ENCODE data around the gene SERTAD1. TPM values are rescaled to one million over a fixed set of nuclear protein-coding genes. Genes with fewer than 3 reads are reported as not detected.
A peak's percentile ranks its signal among the peaks of the same experiment; 100 is the strongest.
"Not testable (repeated sequence)": the region's sequence is repeated elsewhere in the genome, so short reads cannot be mapped to it uniquely, and the experiment has no call there.

The SERTAD1 gene
- total RNA-seq, 1 donor from 2014 or later = 3.2 TPM

DNA sequence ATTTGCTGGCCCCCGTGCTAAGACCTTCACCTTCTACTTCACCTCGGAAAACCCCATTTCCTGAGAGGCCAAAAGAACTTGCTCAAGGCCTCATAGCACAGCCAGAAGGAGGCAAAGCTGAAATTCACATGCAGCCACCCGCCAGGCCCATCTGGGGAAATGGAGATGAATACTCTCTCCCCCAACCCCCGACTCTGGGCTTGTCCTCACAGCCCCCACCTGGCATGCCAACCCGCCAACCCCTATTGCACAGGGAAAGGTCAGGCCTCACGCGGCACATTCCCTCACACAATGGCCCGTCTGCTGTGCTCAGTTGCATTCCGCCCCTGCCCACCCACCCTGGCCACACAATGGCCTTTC is 15.8 kb downstream of the SERTAD1 start:
- H3K4me3 Mint-ChIP-seq = no peak overlapping the region
- no peak overlapping the region for H3K27ac Mint-ChIP-seq (ENCODE audit: unreplicated experiment)
- peaks cover 13% of the 10 kb centered on the region for H3K4me1 Mint-ChIP-seq
- DNase-seq (ENCODE audit: low read depth, low spot score) = no peak
- no peaks in the 10 kb centered on the region for H3K9me3 Mint-ChIP-seq
- TF ChIP-seq CTCF (conservative IDR thresholded peaks at IDR 0.05) = no peak
- no peaks in the 10 kb centered on the region for H3K36me3 Mint-ChIP-seq (ENCODE audit: low read depth)
- no peaks in the 10 kb centered on the region for H3K27me3 Mint-ChIP-seq (ENCODE audit: low read depth)

DNA sequence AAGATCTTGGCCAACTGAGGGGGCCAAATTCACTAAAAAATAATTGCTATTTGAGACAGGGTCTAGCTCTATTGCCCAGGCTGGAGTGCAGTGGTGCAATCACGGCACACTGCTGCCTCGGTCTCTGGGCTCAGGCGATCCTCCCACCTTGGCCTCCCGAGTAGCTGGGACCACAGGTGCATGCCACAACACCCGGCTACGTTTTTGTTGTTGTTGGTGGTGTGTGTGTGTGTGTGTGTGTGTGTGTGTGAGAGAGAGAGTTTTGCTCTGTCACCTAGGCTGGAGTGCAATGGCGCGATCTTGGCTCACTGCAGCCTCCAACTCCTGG is 17.2 kb downstream of the SERTAD1 start:
- H3K27me3 Mint-ChIP-seq (ENCODE audit: low read depth) = not testable (repeated sequence)

GRCh38 chr19:40407714-40408597 is 17.8 kb downstream of the SERTAD1 start:
- H3K9me3 Mint-ChIP-seq = no peaks in the 10 kb centered on the region
- TF ChIP-seq CTCF (conservative IDR thresholded peaks at IDR 0.05) = no peak
- H3K4me1 Mint-ChIP-seq = peaks cover 27% of the 10 kb centered on the region
- no peak for DNase-seq (ENCODE audit: low read depth, low spot score)
- H3K27me3 Mint-ChIP-seq (ENCODE audit: low read depth) = no peaks in the 10 kb centered on the region
- H3K36me3 Mint-ChIP-seq (ENCODE audit: low read depth) = no peaks in the 10 kb centered on the region
- H3K4me3 Mint-ChIP-seq = no peak overlapping the region
- no peak overlapping the region for H3K27ac Mint-ChIP-seq (ENCODE audit: unreplicated experiment)

More for the DNA sequence above, 17.2 kb downstream of the SERTAD1 start:
- H3K4me3 Mint-ChIP-seq; DNase-seq (ENCODE audit: low read depth, low spot score); H3K9me3 Mint-ChIP-seq; H3K27ac Mint-ChIP-seq (ENCODE audit: unreplicated experiment); H3K36me3 Mint-ChIP-seq (ENCODE audit: low read depth): not testable (repeated sequence)
- H3K4me1 Mint-ChIP-seq = peaks cover 22% of the 10 kb centered on the region

- TF ChIP-seq CTCF (conservative IDR thresholded peaks at IDR 0.05) = peak; percentile 24
These were observed 22.4 kb downstream of the SERTAD1 start for GRCh38 chr19:40403262-40403984.

DNA sequence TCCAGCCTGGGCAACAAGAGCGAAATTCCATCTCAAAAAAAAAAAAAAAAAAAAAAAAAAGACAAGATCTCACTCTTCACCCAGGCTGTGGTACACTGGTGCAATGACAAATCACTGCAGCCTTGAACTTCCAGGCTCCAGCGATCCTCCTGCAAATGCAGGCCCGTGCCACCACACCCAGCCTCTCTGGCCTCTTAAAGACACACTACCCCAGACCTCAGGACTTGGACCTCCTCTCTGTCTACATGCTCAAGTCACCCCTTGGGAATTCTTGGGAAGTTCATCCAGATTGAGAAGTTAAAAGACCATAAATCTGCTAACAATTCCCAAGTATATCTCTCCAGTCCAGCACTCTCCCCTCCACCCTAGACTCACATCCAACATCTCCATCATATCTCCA is 25.2 kb downstream of the SERTAD1 start:
- Mint-ChIP-seq H3K9me3 (no peaks in the 10 kb centered on the region), H3K27ac (ENCODE audit: unreplicated experiment) (no peak overlapping the region), H3K36me3 (ENCODE audit: low read depth) (no peaks in the 10 kb centered on the region), H3K27me3 (ENCODE audit: low read depth) (no peaks in the 10 kb centered on the region), H3K4me1 (peaks cover 28% of the 10 kb centered on the region), H3K4me3 (no peak overlapping the region)
- TF ChIP-seq CTCF (conservative IDR thresholded peaks at IDR 0.05) = no peak
- DNase-seq (ENCODE audit: low read depth, low spot score) = no peak

More at GRCh38 chr19:40403262-40403984, 22.4 kb downstream of the SERTAD1 start:
- H3K4me1 Mint-ChIP-seq = peaks cover 28% of the 10 kb centered on the region
- H3K27ac Mint-ChIP-seq (ENCODE audit: unreplicated experiment) = no peak overlapping the region
- no peaks in the 10 kb centered on the region for H3K36me3 Mint-ChIP-seq (ENCODE audit: low read depth)
- H3K4me3 Mint-ChIP-seq = peak overlapping the region; percentile 93
- no peaks in the 10 kb centered on the region for H3K9me3 Mint-ChIP-seq
- no peaks in the 10 kb centered on the region for H3K27me3 Mint-ChIP-seq (ENCODE audit: low read depth)
- peak; percentile 96 for DNase-seq (ENCODE audit: low read depth, low spot score)
